Heart left ventricle (tissue), 16 donors: ENCODE results near the gene SUGP1. TPM values are rescaled to one million over a fixed set of nuclear protein-coding genes. Genes with fewer than 3 reads are reported as not detected.

Experiments used
- ATAC-seq, 4 donors: fragments of 200-7000 bp; cut with Tn5 transposase; one replicate each; pipeline ENCODE4 v1.9.1; 2020 to 2022; ENCODE audit warnings: moderate library complexity in 4 of 4, mild to moderate bottlenecking in 3 of 4, moderate number of reproducible peaks in 1 of 4
- DNase-seq, 5 donors: peaks; one replicate each; pipeline ENCODE4 v3.0.0-alpha.2; 2020
- H3K27ac ChIP-seq, 12 donors: fragments of 200-600 bp; sonication (generic) in 4 of 12; one replicate each; pipeline versions ENCODE4 v1.5.0 to v1.8.0; 2016 to 2022; ENCODE audit warnings: mild to moderate bottlenecking in 2 of 12
- H3K27me3 ChIP-seq, 9 donors: fragments of 200-600 bp; sonication (generic) in 2 of 9; one replicate each; pipeline versions ENCODE4 v1.5.1 to v1.8.0; 2016 to 2022; ENCODE audit warnings: mild to moderate bottlenecking in 3 of 9
- H3K36me3 ChIP-seq, 9 donors: fragments of 200-600 bp; sonication (generic) in 2 of 9; one replicate each; pipeline versions ENCODE4 v1.5.0 to v1.8.0; 2018 to 2022; ENCODE audit warnings: mild to moderate bottlenecking in 2 of 9
- H3K4me1 ChIP-seq, 12 donors: fragments of 200-600 bp; sonication (generic) in 4 of 12; one replicate each; pipeline versions ENCODE4 v1.5.0 to v1.8.0; 2016 to 2022; ENCODE audit warnings: mild to moderate bottlenecking in 3 of 12
- H3K4me3 ChIP-seq, 12 donors: fragments of 200-600 bp; sonication (generic) in 4 of 12; one replicate each; pipeline versions ENCODE4 v1.5.0 to v1.8.0; 2017 to 2022; ENCODE audit warnings: mild to moderate bottlenecking in 9 of 12, moderate library complexity in 4 of 12
- H3K9me3 ChIP-seq, 12 donors: fragments of 200-600 bp; sonication (generic) in 4 of 12; one replicate each; pipeline versions ENCODE4 v1.5.0 to v1.8.0; 2016 to 2022; ENCODE audit warnings: mild to moderate bottlenecking in 1 of 12
- CTCF ChIP-seq, 12 donors: fragments of 200-600 bp; sonication (generic) in 4 of 12; IDR thresholded peaks; one replicate each; pipeline versions ENCODE4 v1.5.0 to v1.8.0; 2018 to 2022; ENCODE audit warnings: antibody characterized with exemption in 12 of 12, mild to moderate bottlenecking in 5 of 12
- POLR2A ChIP-seq, 2 donors: fragments of 450-650 bp; IDR thresholded peaks; one replicate each; pipeline ENCODE4 v1.6.1; 2017; ENCODE audit warnings: antibody characterized with exemption in 2 of 2, mild to moderate bottlenecking in 2 of 2, moderate library complexity in 2 of 2
- WGBS, 4 donors: extraction: QIAGEN DNeasy Blood & Tissue Kit in 2 of 4; methylation state at CpG; one replicate each; pipeline versions ENCODE4 v1.1.5 to v1.1.7; 2013 to 2018; 5-methylcytosine and 5-hydroxymethylcytosine counted together
- intact Hi-C, 10 donors: fragments of 100-400 bp; cut with DNase I; formaldehyde crosslinking; loops; one replicate each; pipeline versions ENCODE4 v1.11.1 to v1.14.2; 2022
- polyA plus RNA-seq, 2 donors: library from polyadenylated mRNA; stranded (reverse); fragments of 200-250 nt; gene quantifications; one replicate each; pipeline ENCODE4 v1.2.3, GENCODE V29; 2013
- total RNA-seq, 9 donors: library from RNA; depleted of rRNA in 2 of 9; stranded (reverse); fragments of >200 nt in 2 of 9; fragmentation: NEBNext Ultra II Directional in 3 of 9; extraction: Animal tissue kit (Norgen Biotek cat#: 25700) in 3 of 9; gene quantifications; one replicate each; pipeline versions ENCODE4 v1.1.0 to v1.2.4, GENCODE V29; 2016 to 2023
- donor health status: ischemic (EF 13 %, LVEDD 7.1; RV severe dilation, severe dysfunction).
- donor health status: healthy with polysubstance abuse.
- donor health status: DM: no; HTN: yes; CAD: no.
- donor health status: DM: no; HTN: no; CAD: no.
- donor health status: ischemic (EF 25% LVEDD 6.9; RV normal size, moderate dysfunction).
- donor health status: ischemic (EF 25% LVEDD 5.7; RV mildly dilated, moderate dysfunction).
- donor health status: healthy.
- donor health status: DM: yes; HTN: yes; CAD: no.
- donor health status: ischemic (EF 35%, LVEDD 5.7; RV mildly dilated, moderate dysfunction).
- donor health status: nonischemic (EF 11% LVEDD 7.7; RV severe dilation, severe dysfunction).
- donor health status: DM: yes; HTN: yes; CAD: no.
- donor health status: PGD.
- donor health status: ischemic (EF 29% LVEDD 5.4; RV normal size, mild dysfunction).
- donor health status: nonischemic (EF 23%, LVEDD 6.1; RV moderate dilation, normal function).

The SUGP1 gene
- total and polyA plus RNA-seq, 11 donors, result 28.7 to 53.4 (median 41.0) TPM

DNA sequence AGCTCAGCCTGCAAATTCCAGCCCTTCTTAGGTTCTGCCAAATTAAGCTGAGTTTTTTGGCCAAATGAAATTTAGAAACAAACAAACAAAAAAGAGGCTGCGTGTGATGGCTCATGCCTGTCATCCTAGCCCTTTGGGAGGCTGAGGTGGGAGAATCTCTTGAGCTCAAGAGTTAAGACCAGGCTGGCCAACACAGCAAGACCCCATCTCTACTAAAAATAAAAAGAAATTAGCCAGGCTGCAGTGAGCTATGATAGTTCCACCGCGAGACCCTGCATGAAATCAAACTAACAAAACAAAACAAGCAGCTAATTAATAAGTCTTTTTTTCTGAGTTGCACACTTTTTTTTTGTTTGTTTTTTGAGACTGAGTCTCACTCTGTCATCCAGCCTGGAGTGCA lies 90.6 kb downstream of the SUGP1 start:
- Histone ChIP-seq H3K4me3 (no peak overlapping the region), H3K9me3 (peaks cover 0 to 15% (median 14%) of the 10 kb centered on the region in 12 donors), H3K27me3 (peaks cover 14 to 40% (median 27%) of the 10 kb centered on the region in 9 donors), H3K27ac (no peak overlapping the region), H3K4me1 (peaks cover 0 to 10% (median 4%) of the 10 kb centered on the region in 12 donors), H3K36me3 (no peaks in the 10 kb centered on the region)
- DNase-seq (no peak), ATAC-seq (no peak)
- WGBS, 4 donors, result 83 to 92% (median 86%) methylated on average over 3 of the region's 3 CpGs
- TF ChIP-seq CTCF (IDR thresholded peaks at IDR 0.05), result no peak
- TF ChIP-seq POLR2A (IDR thresholded peaks at IDR 0.05), result no peak
- intact Hi-C loops, result no loop called here

GRCh38 chr19:19227217-19227616 lies 93.1 kb downstream of the SUGP1 start:
- Histone ChIP-seq H3K27me3 (peaks cover 18 to 50% (median 33%) of the 10 kb centered on the region in 9 donors), H3K27ac (no peak overlapping the region), H3K9me3 (no peaks in the 10 kb centered on the region), H3K4me1 (peaks cover 0 to 11% (median 4%) of the 10 kb centered on the region in 12 donors), H3K4me3 (no peak overlapping the region), H3K36me3 (no peaks in the 10 kb centered on the region)
- intact Hi-C loops, result no loop called here
- TF ChIP-seq POLR2A (IDR thresholded peaks at IDR 0.05), result no peak
- TF ChIP-seq CTCF (IDR thresholded peaks at IDR 0.05), result no peak
- 56 to 88% (median 82%) methylated on average over 1 to 4 of the region's 4 CpGs for whole genome bisulfite sequencing, 4 donors
- ATAC-seq, result no peak
- DNase-seq, result no peak

- WGBS, 4 donors, result 50 to 66% (median 61%) methylated on average over 7 to 10 of the region's 10 CpGs
- Histone ChIP-seq H3K4me3 (no peak overlapping the region), H3K9me3 (no peaks in the 10 kb centered on the region), H3K27me3 (peaks cover 18 to 54% (median 33%) of the 10 kb centered on the region in 9 donors), H3K36me3 (no peaks in the 10 kb centered on the region), H3K27ac (no peak overlapping the region), H3K4me1 (peaks cover 0 to 11% (median 4%) of the 10 kb centered on the region in 12 donors)
- intact Hi-C loops, result no loop called here
- TF ChIP-seq POLR2A (IDR thresholded peaks at IDR 0.05) (no peak), CTCF (IDR thresholded peaks at IDR 0.05) (no peak)
- DNase-seq (no peak), ATAC-seq (no peak)
These were observed 93.6 kb downstream of the SUGP1 start for GRCh38 chr19:19226663-19227062.

DNA sequence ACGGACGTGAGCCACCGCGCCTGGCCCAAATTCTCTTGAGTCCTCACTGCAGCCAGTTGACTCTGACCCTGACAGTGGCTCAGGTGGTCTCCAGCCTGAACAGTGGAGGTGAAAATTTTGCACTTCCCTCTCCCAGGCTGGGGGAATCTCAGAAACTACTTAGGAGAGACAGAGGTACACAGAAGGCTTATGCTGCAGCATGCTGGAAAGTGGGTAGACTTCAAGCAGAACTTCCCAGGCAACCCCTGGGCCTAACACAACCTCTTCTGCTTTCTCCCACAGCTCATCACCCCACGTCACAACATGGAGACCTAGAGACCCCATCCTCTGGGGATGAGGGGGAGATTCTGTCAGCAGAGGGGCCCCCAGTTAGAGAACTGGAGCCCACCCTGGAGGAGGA lies 94.1 kb downstream of the SUGP1 start:
- no peak for TF ChIP-seq CTCF (IDR thresholded peaks at IDR 0.05)
- no peak for TF ChIP-seq POLR2A (IDR thresholded peaks at IDR 0.05)
- WGBS, 4 donors, result 78 to 91% (median 82%) methylated on average over 5 of the region's 5 CpGs
- Histone ChIP-seq H3K4me3 (no peak overlapping the region), H3K4me1 (peaks cover 0 to 11% (median 4%) of the 10 kb centered on the region in 12 donors), H3K27me3 (peaks cover 18 to 58% (median 33%) of the 10 kb centered on the region in 9 donors), H3K27ac (no peak overlapping the region), H3K36me3 (no peaks in the 10 kb centered on the region), H3K9me3 (no peaks in the 10 kb centered on the region)
- DNase-seq, result no peak
- ATAC-seq, result no peak
- intact Hi-C loops, result no loop called here

Other genes with a start within 250 kb of the SUGP1 start
- gene TMEM161A, start 182.0 kb downstream of the SUGP1 start, total RNA-seq, result 10 to 100 TPM; 12.3 to 29.7 (median 20.8) TPM
- 10 to 100 TPM; 22.1 to 26.1 TPM for gene TMEM161A, start 182.0 kb downstream of the SUGP1 start, polyA plus RNA-seq
- under 1 TPM in 8 of 9 donors, not detected in 1; 0.23 to 0.92 (median 0.49) TPM for gene MEF2B, start 150.2 kb downstream of the SUGP1 start, total RNA-seq
- under 1 TPM; 0.23 to 0.33 TPM for gene MEF2B, start 150.2 kb downstream of the SUGP1 start, polyA plus RNA-seq
- 10 to 100 TPM; 14.4 to 28.9 (median 22.7) TPM for gene BORCS8, start 128.4 kb downstream of the SUGP1 start, total RNA-seq
- 10 to 100 TPM; 19.6 to 23.4 TPM for gene BORCS8, start 128.4 kb downstream of the SUGP1 start, polyA plus RNA-seq
- gene RFXANK, start 128.3 kb downstream of the SUGP1 start, total RNA-seq, result 10 to 100 TPM; 26.5 to 45.7 (median 39.5) TPM
- 10 to 100 TPM; 55.2 to 71.9 TPM for gene RFXANK, start 128.3 kb downstream of the SUGP1 start, polyA plus RNA-seq
- gene NR2C2AP, start 117.1 kb downstream of the SUGP1 start, total RNA-seq, result 10 to 100 TPM in 2 of 9 donors, 1 to 10 TPM in 7; 2.6 to 13.1 (median 5.7) TPM
- 10 to 100 TPM in 1 of 2 donors, 1 to 10 TPM in 1; 6.7 to 26.2 TPM for gene NR2C2AP, start 117.1 kb downstream of the SUGP1 start, polyA plus RNA-seq
- gene NCAN, start 108.6 kb downstream of the SUGP1 start, total RNA-seq, result not detected
- not detected for gene NCAN, start 108.6 kb downstream of the SUGP1 start, polyA plus RNA-seq
- gene TM6SF2, start 47.2 kb downstream of the SUGP1 start, total RNA-seq, result 1 to 10 TPM in 2 of 9 donors, under 1 TPM in 6, not detected in 1; 0.38 to 1.4 (median 0.65) TPM
- gene TM6SF2, start 47.2 kb downstream of the SUGP1 start, polyA plus RNA-seq, result under 1 TPM; 0.04 to 0.19 TPM
- gene MAU2, start 320 bp upstream of the SUGP1 start, total RNA-seq, result 10 to 100 TPM; 26.5 to 46.4 (median 32.0) TPM
- gene MAU2, start 320 bp upstream of the SUGP1 start, polyA plus RNA-seq, result 10 to 100 TPM; 15.7 to 28.5 TPM
- 10 to 100 TPM; 18.1 to 49.5 (median 35.5) TPM for gene GATAD2A, start 85.2 kb upstream of the SUGP1 start, total RNA-seq
- gene GATAD2A, start 85.2 kb upstream of the SUGP1 start, polyA plus RNA-seq, result 10 to 100 TPM in 1 of 2 donors, 1 to 10 TPM in 1; 7.5 to 27.0 TPM
- 1 to 10 TPM in 1 of 9 donors, under 1 TPM in 8; 0.28 to 1.0 (median 0.54) TPM for gene TSSK6, start 195.0 kb upstream of the SUGP1 start, total RNA-seq
- gene TSSK6, start 195.0 kb upstream of the SUGP1 start, polyA plus RNA-seq, result under 1 TPM; 0.57 to 0.61 TPM
- 1,000 to 10,000 TPM in 3 of 9 donors, 100 to 1,000 TPM in 6; 101 to 1,154 (median 960) TPM for gene NDUFA13, start 195.7 kb upstream of the SUGP1 start, total RNA-seq
- gene NDUFA13, start 195.7 kb upstream of the SUGP1 start, polyA plus RNA-seq, result 1,000 to 10,000 TPM in 1 of 2 donors, 100 to 1,000 TPM in 1; 856 to 1,476 TPM
- gene YJEFN3, start 208.4 kb upstream of the SUGP1 start, total RNA-seq, result 1 to 10 TPM in 8 of 9 donors, not detected in 1; 1.2 to 5.4 (median 2.3) TPM
- 1 to 10 TPM; 3.6 to 5.3 TPM for gene YJEFN3, start 208.4 kb upstream of the SUGP1 start, polyA plus RNA-seq
- under 1 TPM in 7 of 9 donors, not detected in 2; 0.07 to 0.61 (median 0.22) TPM for gene CILP2, start 217.8 kb upstream of the SUGP1 start, total RNA-seq
- gene CILP2, start 217.8 kb upstream of the SUGP1 start, polyA plus RNA-seq, result under 1 TPM; 0.08 to 0.24 TPM